ENCODE data around the gene SLCO3A1.

DNA sequence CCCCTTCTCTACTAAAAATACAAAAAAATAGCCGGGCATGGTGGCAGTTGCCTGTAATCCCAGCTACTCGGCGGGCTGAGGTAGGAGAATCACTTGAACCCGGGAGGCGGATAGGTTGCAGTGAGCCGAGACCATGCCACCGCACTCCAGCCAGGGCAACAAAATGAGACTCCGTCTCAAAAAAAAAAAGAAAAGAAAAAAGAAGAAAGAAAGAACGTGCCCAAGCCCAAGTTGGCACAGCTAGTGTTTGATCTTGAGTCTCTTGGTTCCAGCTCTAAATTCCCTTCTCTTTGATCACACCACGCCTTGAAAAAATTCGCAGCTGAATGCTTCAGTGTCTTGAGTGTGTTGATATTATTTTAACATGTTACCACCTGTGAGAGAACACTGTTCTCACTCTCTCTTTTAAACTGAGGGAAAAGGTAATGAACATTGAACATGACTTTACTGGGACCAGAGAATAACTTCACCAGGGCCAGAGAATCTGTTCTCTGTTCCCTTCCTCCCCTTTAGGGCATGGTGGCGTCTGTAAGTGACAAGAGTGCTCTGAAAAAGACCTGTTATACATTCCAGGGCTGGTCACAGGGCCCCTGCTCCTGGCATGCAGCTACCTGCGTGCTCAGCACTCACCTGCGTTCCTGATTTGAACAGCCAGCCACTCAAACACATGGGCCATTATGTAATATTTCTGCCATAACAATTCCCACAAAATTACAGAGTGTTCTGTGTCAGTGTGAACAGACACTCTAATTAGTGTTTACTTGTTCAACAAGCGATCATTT is 19.0 kb downstream of the SLCO3A1 start:
- TF ChIP-seq, protein P1, sequence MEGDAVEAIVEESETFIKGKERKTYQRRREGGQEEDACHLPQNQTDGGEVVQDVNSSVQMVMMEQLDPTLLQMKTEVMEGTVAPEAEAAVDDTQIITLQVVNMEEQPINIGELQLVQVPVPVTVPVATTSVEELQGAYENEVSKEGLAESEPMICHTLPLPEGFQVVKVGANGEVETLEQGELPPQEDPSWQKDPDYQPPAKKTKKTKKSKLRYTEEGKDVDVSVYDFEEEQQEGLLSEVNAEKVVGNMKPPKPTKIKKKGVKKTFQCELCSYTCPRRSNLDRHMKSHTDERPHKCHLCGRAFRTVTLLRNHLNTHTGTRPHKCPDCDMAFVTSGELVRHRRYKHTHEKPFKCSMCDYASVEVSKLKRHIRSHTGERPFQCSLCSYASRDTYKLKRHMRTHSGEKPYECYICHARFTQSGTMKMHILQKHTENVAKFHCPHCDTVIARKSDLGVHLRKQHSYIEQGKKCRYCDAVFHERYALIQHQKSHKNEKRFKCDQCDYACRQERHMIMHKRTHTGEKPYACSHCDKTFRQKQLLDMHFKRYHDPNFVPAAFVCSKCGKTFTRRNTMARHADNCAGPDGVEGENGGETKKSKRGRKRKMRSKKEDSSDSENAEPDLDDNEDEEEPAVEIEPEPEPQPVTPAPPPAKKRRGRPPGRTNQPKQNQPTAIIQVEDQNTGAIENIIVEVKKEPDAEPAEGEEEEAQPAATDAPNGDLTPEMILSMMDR (IDR thresholded peaks at IDR 0.05): no peak
- TF ChIP-seq POLR2AphosphoS5 (IDR thresholded peaks at IDR 0.05): no peak
- no peak for TF ChIP-seq POLR2A (IDR thresholded peaks at IDR 0.05)
- TF ChIP-seq EP300 (IDR thresholded peaks at IDR 0.05; ENCODE audit: low read depth): no peak

Data from transverse colon (tissue), 4 donors.